ENCODE measurements around the gene NEB.
"Not testable (repeated sequence)": the region's sequence is repeated elsewhere in the genome, so short reads cannot be mapped to it uniquely, and the experiment has no call there.

Gene NEB

DNA sequence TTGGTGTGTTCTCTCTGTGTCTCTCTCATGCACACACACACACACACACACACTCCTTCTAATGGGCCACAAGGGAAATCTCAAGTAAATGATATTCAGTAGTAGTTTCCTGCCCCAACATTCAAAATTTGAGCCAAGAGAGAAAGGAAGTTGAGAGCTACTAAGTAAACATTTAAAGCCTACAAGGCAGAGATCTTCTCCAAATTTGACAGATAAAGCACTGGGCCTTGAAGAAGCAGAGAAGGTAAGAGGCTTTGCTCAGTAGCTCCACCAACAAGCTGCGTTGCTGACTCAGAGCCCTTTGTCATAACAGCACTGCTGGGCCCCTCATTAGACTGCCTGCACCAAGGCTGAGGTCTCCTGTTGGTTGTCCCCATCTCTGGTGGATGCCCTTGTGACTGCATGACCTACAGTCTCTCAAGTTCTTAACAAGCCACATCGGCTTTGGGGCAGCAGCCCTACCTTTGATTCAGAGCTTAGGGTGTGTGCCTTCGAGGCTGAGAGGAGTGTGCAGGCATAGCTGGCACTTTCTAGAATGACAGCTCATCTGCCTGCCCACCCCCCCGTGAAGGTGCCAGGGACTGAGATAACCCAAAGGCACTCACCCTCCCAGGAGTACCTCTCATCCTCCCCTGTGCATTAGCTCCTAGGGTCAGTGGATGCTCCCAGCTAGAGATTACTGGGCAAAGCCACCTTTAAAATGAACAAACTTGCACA is 32.3 kb upstream of the NEB start:
- Mint-ChIP-seq H3K27ac (peak overlapping the region; percentile 2), H3K27me3 (no peaks in the 10 kb centered on the region), H3K4me3 (no peak overlapping the region), H3K36me3 (ENCODE audit: low read depth) (peaks cover 6% of the 10 kb centered on the region), H3K4me1 (ENCODE audit: low read depth) (peaks cover 45% of the 10 kb centered on the region), H3K9me3 (no peaks in the 10 kb centered on the region)

DNA sequence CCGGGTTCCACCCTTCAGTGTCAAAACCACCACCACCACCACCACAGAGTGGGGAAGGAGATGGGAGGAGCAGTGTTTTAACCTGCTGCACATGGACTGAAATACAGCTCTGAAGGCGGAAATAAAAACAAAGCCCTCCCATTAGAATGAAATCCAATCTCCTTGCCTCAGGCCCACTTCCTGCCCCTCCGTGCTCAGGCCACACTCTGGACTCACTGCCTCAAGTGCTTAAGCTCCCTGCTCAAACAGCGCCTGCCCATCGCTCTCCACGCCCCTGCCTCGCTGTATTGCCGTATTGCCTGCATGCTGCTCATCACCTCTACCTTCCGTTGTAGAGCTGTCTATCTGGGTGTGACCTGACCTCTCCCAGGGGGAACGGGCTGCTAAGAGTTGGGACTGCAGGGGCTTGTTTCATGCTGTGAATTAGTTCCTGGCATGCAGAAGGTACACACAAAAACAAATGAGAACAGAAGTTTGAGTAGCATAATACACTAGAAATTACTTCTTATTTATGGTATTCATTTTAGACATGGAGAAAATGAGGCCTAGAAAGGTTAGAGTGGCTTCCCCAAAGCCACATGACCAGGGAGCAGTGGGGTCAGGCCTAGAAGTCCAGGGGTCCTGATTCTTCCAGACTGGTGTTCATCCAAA is 31.6 kb upstream of the NEB start:
- no peak overlapping the region for H3K4me3 Mint-ChIP-seq

GRCh38 chr2:151762694-151763093 is 28.4 kb upstream of the NEB start:
- H3K9me3 Mint-ChIP-seq: no peaks in the 10 kb centered on the region
- no peak overlapping the region for H3K4me3 Mint-ChIP-seq
- no peaks in the 10 kb centered on the region for H3K36me3 Mint-ChIP-seq (ENCODE audit: low read depth)
- peaks cover 40% of the 10 kb centered on the region for H3K4me1 Mint-ChIP-seq (ENCODE audit: low read depth)
- no peak overlapping the region for H3K27ac Mint-ChIP-seq
- no peaks in the 10 kb centered on the region for H3K27me3 Mint-ChIP-seq

More for the DNA sequence above, 31.6 kb upstream of the NEB start:
- Mint-ChIP-seq H3K36me3 (ENCODE audit: low read depth) (peaks cover 4% of the 10 kb centered on the region), H3K4me1 (ENCODE audit: low read depth) (peaks cover 41% of the 10 kb centered on the region), H3K9me3 (no peaks in the 10 kb centered on the region), H3K27me3 (no peaks in the 10 kb centered on the region), H3K27ac (no peak overlapping the region)

DNA sequence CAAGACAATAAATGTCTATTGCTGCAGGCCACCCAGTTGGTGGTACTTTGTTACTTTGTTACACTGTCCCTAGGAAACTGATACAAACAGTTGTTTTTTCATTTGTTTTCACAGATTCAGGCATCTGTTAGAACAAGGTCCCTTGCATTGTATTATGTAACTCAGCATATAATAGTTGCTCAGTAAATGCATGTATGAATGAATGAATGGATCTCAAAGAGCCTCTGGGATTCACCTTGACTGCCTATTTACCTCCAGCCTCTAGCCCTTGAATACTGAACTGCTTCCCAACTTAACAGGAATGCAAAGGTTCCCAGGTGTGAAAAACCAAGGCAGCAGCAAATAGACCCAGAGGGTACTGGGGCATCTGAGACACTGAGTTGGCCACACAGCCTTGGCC is 27.4 kb upstream of the NEB start:
- Mint-ChIP-seq H3K9me3 (no peaks in the 10 kb centered on the region), H3K36me3 (ENCODE audit: low read depth) (no peaks in the 10 kb centered on the region), H3K4me3 (no peak overlapping the region), H3K4me1 (ENCODE audit: low read depth) (peaks cover 30% of the 10 kb centered on the region), H3K27me3 (no peaks in the 10 kb centered on the region), H3K27ac (no peak overlapping the region)

DNA sequence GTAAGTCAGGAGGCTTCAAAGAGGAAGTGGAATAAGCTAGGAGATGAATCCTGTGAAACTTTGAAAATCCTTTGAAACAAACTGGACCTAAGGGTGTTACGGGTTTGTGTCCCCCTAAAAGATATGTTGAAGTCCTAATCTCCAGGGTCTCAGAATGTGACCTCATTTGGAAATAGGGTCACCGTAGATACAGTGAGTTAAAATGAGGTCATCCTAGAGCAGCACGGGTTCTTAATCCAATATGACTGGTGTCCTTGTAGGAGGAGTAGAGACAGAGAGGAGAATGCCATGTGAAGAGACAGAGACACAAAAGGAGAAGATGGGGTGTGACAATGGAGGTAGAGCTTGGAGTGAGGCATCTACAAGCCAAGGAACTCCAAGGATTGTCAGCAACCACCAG is 26.9 kb upstream of the NEB start:
- Mint-ChIP-seq H3K9me3 (no peaks in the 10 kb centered on the region), H3K27ac (no peak overlapping the region)

DNA sequence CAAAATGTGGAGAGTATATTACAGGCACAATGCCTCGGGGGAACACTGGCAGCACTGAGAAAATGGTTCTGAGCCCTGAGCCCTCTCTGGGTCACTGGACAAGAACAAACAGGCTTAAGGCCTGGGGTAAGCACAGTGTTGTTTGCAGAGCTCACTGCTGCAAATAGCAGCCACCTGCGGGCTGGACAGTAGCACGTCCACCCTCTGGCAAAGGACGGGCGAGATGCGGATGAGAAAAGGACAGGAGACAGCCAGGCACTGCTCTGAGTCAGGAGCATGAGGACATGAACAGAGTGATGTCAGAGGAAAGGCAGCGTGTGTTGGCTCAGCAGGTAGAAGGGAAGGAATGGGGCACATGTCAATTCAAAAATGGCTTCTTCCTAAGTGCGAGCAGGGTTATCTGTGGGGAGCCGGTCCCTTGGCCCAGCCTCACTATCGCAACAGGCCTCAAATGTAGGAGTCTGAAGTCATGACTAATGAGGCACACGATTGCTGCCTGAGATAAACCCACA is 25.9 kb upstream of the NEB start:
- Mint-ChIP-seq H3K9me3 (no peaks in the 10 kb centered on the region), H3K36me3 (ENCODE audit: low read depth) (no peaks in the 10 kb centered on the region), H3K4me3 (no peak overlapping the region), H3K27me3 (no peaks in the 10 kb centered on the region), H3K4me1 (ENCODE audit: low read depth) (peaks cover 15% of the 10 kb centered on the region), H3K27ac (no peak overlapping the region)

More for the DNA sequence above, 26.9 kb upstream of the NEB start:
- no peaks in the 10 kb centered on the region for H3K27me3 Mint-ChIP-seq
- H3K4me1 Mint-ChIP-seq (ENCODE audit: low read depth): peaks cover 25% of the 10 kb centered on the region
- H3K4me3 Mint-ChIP-seq: no peak overlapping the region
- H3K36me3 Mint-ChIP-seq (ENCODE audit: low read depth): no peaks in the 10 kb centered on the region

DNA sequence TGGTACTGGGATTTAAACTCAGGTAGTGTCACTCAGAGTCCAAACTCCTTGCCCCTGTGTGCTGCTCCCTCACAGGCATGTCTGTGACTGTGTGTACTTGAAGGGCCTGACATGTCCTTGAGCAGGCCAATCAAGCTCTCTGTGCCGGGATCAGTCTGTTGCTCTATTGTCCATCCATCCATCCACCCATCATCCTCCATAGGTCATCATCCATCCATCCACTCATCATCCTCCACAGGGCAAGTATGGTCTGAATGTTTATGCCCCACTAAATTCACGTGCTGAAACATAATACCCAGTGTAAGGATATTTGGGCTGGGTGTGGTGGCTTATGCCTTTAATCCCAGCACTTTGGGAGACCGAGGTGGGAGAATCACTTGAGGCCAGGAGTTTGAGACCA is 24.5 kb upstream of the NEB start:
- H3K27me3 Mint-ChIP-seq: no peaks in the 10 kb centered on the region
- H3K4me1 Mint-ChIP-seq (ENCODE audit: low read depth): peaks cover 3% of the 10 kb centered on the region
- no peaks in the 10 kb centered on the region for H3K36me3 Mint-ChIP-seq (ENCODE audit: low read depth)
- no peaks in the 10 kb centered on the region for H3K9me3 Mint-ChIP-seq
- no peak overlapping the region for H3K4me3 Mint-ChIP-seq
- H3K27ac Mint-ChIP-seq: no peak overlapping the region

DNA sequence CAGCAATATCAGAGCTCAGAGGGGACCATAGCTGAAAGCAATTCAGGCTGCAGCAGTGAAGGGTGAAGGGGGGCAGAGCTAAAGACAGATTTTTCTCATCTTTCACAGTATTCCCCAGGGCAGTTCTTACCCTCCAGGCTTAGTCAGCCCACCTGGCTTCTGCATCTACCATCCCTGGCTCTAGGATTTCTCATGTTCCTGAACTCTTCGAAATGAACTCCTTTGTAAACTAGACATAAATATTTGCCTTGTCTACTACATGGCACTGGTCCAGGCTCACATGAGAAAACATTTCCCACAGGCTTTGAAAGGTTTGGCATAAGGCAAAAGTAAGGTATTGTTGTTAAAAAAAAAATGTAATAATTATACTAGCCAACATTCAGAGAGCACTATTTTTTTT is 23.6 kb upstream of the NEB start:
- no peaks in the 10 kb centered on the region for H3K36me3 Mint-ChIP-seq (ENCODE audit: low read depth)
- no peak overlapping the region for H3K4me3 Mint-ChIP-seq
- H3K4me1 Mint-ChIP-seq (ENCODE audit: low read depth): no peaks in the 10 kb centered on the region
- no peak overlapping the region for H3K27ac Mint-ChIP-seq
- no peaks in the 10 kb centered on the region for H3K9me3 Mint-ChIP-seq
- H3K27me3 Mint-ChIP-seq: no peaks in the 10 kb centered on the region

DNA sequence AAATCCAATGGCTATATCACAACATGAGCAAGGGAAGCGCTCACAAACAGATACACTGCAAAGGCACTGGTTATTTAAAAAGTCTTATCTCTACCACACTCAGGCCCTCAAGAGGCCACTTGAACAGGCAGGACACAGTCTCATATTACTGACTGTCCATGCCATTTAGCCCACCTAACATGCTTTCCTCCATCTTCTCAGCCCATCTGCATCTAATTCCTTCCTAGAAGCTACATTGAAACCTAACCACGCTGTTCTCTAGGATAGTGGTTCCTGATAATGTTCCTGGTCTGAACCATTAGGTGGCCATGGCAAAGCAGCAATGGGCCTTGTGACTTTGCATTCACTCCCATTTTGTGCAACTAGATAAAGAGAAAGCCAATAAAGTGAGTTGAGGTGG is 22.5 kb upstream of the NEB start:
- Mint-ChIP-seq H3K4me1 (ENCODE audit: low read depth) (no peaks in the 10 kb centered on the region), H3K4me3 (no peak overlapping the region), H3K27me3 (no peaks in the 10 kb centered on the region), H3K27ac (no peak overlapping the region), H3K36me3 (ENCODE audit: low read depth) (no peaks in the 10 kb centered on the region), H3K9me3 (no peaks in the 10 kb centered on the region)

GRCh38 chr2:151754253-151754897 is 20.1 kb upstream of the NEB start:
- no peaks in the 10 kb centered on the region for H3K4me1 Mint-ChIP-seq (ENCODE audit: low read depth)
- no peak overlapping the region for H3K4me3 Mint-ChIP-seq
- no peak overlapping the region for H3K27ac Mint-ChIP-seq
- no peaks in the 10 kb centered on the region for H3K27me3 Mint-ChIP-seq
- H3K36me3 Mint-ChIP-seq (ENCODE audit: low read depth): no peaks in the 10 kb centered on the region
- H3K9me3 Mint-ChIP-seq: no peaks in the 10 kb centered on the region

GRCh38 chr2:151753540-151753939 is 19.3 kb upstream of the NEB start:
- H3K27ac Mint-ChIP-seq: no peak overlapping the region

GRCh38 chr2:151745261-151745660 is 11.0 kb upstream of the NEB start:
- H3K4me3 Mint-ChIP-seq; H3K27ac Mint-ChIP-seq; H3K27me3 Mint-ChIP-seq; H3K36me3 Mint-ChIP-seq (ENCODE audit: low read depth); H3K9me3 Mint-ChIP-seq; H3K4me1 Mint-ChIP-seq (ENCODE audit: low read depth): not testable (repeated sequence)

More at GRCh38 chr2:151753540-151753939, 19.3 kb upstream of the NEB start:
- Mint-ChIP-seq H3K36me3 (ENCODE audit: low read depth) (no peaks in the 10 kb centered on the region), H3K4me3 (no peak overlapping the region), H3K9me3 (no peaks in the 10 kb centered on the region), H3K27me3 (no peaks in the 10 kb centered on the region), H3K4me1 (ENCODE audit: low read depth) (no peaks in the 10 kb centered on the region)

GRCh38 chr2:151730262-151730975 is 3.9 kb downstream of the NEB start:
- H3K4me3 Mint-ChIP-seq: no peak overlapping the region
- peak overlapping the region; percentile 2 for H3K27ac Mint-ChIP-seq
- H3K4me1 Mint-ChIP-seq (ENCODE audit: low read depth): peaks cover 9% of the 10 kb centered on the region
- no peaks in the 10 kb centered on the region for H3K36me3 Mint-ChIP-seq (ENCODE audit: low read depth)
- H3K9me3 Mint-ChIP-seq: no peaks in the 10 kb centered on the region
- no peaks in the 10 kb centered on the region for H3K27me3 Mint-ChIP-seq

DNA sequence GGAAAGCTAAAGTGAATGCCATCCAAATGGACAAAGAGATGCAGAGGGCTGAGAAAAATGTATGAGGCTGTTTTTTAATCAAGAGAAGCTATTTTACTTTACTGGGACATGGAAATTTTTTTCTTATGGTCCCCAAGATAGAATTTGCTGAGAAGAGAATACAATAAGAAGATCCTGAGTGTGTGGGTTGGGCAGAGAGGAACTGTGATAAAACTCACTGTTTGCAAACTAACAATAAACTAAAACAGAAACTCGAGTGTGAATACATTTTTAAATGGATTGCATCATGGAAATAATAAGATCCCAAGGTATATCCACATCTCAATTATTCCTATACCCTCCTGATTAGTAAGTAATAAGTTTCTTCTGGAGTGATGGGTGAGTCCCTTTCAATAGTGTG is 4.4 kb downstream of the NEB start:
- peaks cover 9% of the 10 kb centered on the region for H3K4me1 Mint-ChIP-seq (ENCODE audit: low read depth)
- H3K4me3 Mint-ChIP-seq: no peak overlapping the region
- no peaks in the 10 kb centered on the region for H3K27me3 Mint-ChIP-seq
- peak overlapping the region; percentile 2 for H3K27ac Mint-ChIP-seq
- no peaks in the 10 kb centered on the region for H3K36me3 Mint-ChIP-seq (ENCODE audit: low read depth)
- no peaks in the 10 kb centered on the region for H3K9me3 Mint-ChIP-seq

GRCh38 chr2:151729415-151729811 is 4.9 kb downstream of the NEB start:
- Mint-ChIP-seq H3K27me3 (no peaks in the 10 kb centered on the region), H3K4me1 (ENCODE audit: low read depth) (peaks cover 9% of the 10 kb centered on the region), H3K4me3 (no peak overlapping the region), H3K9me3 (no peaks in the 10 kb centered on the region), H3K27ac (no peak overlapping the region), H3K36me3 (ENCODE audit: low read depth) (no peaks in the 10 kb centered on the region)
